GM19025 (cell line): Measurements from ENCODE around the gene IER2.
"Not testable (repeated sequence)": the region's sequence is repeated elsewhere in the genome, so short reads cannot be mapped to it uniquely, and the experiment has no call there.

Experiments used
- ATAC-seq: cut with Tn5 transposase; IDR thresholded peaks from one replicate; pipeline ENCODE4 v1.9.1; 2021; ENCODE audit warnings: mild to moderate bottlenecking, low read depth, moderate library complexity; ENCODE audit not compliant: unreplicated experiment

The IER2 gene

GRCh38 chr19:13138171-13138915 is 11.9 kb upstream of the IER2 start:
- ATAC-seq: no peak

DNA sequence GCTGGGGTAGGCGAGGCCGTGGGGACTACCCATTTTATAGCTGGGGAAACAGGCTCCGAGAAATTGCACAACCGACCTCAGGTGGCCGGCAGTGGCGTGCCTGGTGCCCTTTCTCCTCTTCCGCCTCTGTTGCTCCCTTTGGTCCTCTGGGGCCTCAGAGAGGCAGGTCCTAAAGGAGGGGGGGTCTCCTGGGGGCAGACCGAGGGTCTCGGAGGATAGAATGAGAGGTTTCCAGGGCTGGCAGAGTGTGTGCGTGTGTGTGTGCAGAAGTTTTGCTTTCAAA is 11.4 kb upstream of the IER2 start:
- ATAC-seq: no peak

DNA sequence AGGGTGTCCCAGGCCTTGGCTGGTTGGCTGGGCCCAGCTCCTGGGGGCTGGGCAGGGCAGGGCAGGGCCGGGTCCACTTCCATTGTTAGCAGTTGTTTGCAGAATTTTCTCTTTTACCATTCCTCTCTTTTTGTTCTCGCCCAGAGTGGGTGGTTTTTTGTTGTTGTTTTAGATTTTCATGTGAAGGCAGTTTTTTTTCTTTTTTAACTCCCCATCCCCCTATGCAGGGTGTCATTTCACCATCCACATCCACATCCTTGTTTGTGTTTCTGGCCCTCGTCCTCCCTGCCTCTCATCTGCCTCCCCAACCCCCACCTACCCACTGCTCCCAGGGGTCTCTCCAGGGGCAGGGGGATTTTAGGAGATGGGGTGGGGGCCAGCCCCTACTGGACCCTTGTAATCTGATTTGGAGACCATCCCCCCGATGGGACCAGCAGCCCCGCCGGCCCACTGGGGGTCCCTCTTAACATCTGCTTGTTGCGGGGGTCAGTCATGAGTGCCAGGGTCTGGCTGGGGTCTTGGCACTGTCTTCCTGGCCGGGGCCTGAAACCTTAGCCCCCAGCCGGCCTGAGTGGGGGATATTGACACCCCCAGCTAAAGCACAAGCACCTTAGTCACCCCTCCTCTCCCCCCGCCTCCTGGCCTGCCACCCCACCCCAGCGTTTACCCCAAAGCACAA is 10.4 kb upstream of the IER2 start:
- no peak for ATAC-seq

DNA sequence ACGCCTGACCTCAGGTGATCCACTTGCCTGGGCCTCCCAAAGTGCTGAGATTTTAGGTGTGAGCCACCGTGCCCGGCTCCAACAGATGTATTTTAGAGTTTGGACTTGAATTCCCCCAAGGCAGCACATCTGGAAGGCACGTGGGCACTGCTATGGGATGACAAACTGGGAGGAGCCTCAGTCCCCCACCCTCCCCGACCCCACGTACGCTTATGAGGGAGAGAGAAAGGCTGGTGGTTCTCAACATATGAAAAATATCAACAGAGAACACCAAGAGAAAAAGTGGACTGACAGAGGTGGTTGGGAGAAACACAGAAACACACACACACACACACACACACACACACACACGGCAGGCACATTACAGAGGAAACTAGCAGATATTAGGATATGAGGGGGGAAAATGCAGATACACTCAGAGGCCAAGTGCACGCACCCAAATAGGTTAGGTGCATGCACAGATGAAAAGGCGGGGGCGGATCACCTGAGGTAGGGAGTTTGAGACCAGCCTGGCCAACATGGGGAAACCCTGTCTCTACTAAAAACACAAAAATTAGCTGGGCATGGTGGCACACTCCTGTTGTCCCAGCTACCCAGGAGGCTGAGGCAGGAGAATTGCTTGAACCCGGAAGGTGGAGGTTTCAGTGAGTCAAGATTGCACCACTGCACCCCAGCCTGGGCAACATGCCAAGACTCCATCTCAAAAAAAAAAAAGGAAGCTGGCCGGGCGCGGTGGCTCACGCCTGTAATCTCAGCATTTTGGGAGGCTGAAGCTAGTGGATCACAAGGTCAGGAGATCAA is 3.2 kb upstream of the IER2 start:
- ATAC-seq: no peak

- ATAC-seq: not testable (repeated sequence)
Measured at GRCh38 chr19:13149173-13149627, 1.0 kb upstream of the IER2 start.

- ATAC-seq: peak; percentile 1
Measured at GRCh38 chr19:13149628-13150186, 504 bp upstream of the IER2 start.

DNA sequence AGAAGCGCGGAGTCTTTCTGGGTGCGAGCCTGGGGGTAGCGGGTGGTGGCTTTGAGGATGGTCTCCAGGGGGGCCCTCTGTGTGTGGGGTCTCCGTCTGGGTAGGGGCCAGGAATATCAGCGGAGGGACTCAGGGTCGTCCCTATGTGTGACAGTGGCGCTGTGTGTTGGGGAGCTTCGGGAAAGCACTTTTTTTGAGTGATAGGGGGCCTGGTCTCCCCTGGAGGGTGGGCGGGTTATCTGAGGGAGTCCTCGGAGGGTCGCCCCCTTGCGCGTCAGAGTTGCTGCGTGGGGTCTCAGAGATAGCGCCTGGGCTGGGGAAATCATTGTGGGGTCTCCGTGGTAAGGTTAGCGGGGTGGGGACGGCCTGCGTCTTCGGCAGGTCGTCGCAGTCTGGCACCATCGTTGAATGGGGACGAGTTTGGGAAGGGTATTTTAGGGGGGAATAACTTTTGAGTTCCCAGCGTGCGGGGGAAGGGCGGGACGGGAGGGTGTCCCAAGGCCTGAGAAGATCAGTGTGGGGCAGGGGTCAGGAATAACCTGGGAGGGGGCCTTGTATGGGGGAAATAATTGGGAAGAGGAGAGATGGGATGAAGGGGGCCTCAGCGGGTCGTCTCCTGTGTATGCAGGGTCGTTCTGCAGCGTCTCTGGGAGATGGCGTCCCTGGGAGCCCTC is 857 bp downstream of the IER2 start:
- ATAC-seq: no peak

GRCh38 chr19:13151605-13152355 is 1.6 kb downstream of the IER2 start:
- peak; percentile 42 for ATAC-seq

GRCh38 chr19:13152356-13152973 is 2.3 kb downstream of the IER2 start:
- no peak for ATAC-seq

DNA sequence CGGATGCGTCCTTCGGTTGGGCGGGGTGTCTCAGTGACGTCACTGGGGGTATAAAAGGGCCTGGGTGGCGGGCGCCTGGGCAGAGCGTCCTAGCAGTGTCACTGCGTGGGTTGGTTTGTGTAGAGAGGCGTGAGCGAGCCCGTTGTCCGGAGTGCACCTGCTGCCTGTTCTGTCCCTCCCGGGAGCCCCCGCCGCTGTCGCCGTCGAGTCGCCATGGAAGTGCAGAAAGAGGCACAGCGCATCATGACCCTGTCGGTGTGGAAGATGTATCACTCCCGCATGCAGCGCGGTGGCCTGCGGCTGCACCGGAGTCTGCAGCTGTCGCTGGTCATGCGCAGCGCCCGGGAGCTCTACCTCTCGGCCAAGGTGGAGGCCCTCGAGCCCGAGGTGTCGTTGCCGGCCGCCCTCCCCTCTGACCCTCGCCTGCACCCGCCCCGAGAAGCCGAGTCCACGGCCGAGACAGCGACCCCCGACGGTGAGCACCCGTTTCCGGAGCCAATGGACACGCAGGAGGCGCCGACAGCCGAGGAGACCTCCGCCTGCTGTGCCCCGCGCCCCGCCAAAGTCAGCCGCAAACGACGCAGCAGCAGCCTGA is 2.9 kb downstream of the IER2 start:
- no peak for ATAC-seq

- no peak for ATAC-seq
Measured at GRCh38 chr19:13153569-13154240, 3.5 kb downstream of the IER2 start.

- ATAC-seq: no peak
Measured at GRCh38 chr19:13154241-13154778, 4.1 kb downstream of the IER2 start.

DNA sequence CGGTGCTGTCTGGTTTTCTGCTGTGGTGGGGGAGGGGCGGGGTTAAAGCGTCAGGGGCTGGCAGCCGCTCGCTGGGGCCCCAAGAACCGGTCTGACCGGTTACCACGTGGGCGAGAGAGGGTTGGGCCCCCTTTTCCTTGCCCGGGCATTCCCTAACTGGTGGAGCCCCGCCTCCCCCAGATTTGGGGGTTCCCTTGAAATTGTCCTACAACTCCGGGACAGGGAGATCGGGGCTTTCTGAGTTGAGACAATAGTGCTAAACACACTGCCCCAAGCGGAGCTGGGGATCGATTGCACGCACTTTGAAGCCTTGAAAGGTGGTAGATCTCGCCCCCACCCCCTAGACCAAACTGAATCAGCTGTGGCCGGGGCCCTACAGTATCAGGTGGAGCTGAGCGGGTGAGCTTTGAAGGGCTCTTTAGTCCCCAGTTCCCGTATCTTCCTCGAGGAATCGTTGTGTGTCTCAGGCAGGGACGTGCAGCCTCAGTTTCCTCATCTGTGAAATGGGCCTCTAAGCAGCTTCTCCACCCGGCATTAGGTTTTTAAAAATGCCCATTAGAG is 4.8 kb downstream of the IER2 start:
- no peak for ATAC-seq

DNA sequence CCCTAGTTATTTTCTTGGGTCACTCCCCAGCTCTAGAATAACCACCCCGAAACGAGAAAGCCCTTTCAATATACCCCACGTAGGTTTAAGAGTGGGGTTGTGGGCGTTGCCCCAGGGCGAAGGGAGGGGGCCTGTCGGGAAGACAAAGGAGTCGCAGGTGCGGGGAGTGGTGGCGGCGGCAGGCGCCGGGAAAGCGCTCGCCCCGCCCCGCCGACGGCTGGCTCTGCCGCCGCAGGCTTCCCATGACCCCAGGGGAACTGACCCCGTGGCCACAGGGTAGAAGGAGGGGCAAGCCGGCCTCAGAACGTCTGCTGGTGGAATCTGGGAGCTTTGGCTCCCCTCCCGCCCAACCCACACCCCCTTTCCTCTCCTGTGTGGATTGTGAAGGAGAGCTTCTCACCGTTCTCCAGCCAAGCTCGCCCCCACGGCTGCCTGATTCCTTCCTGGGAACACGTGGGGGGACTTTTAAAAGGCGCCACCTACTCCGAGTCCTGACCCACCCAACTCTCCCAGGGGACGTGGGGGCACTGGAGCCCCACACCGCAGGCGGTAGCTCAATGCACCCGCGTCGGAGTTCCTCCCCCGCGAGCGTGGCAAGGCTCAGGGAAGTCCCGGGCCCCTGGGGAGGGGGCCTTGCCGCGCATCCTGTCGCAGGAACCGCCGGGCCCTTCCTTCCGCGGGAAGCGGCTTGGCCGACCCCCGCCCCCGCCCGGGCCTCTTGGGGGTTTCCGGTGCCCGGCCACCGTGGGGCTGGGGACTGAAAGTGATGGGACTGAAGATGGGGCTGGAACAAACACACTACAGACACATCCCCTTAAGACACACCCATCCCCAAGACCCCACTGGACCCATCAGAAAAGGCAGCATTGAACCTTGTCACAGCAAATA is 5.5 kb downstream of the IER2 start:
- no peak for ATAC-seq

- ATAC-seq: no peak
Measured at GRCh38 chr19:13159713-13160112, 9.5 kb downstream of the IER2 start.

GRCh38 chr19:13160557-13160956 is 10.3 kb downstream of the IER2 start:
- ATAC-seq: no peak
